Lower lobe of right lung (tissue), 2 donors: ENCODE data around the gene PIGS. TPM values are rescaled to one million over a fixed set of nuclear protein-coding genes. Genes with fewer than 3 reads are reported as not detected.

Experiments
- ATAC-seq, 2 donors: fragments of 200-7000 bp; cut with Tn5 transposase; one replicate each; pipeline ENCODE4 v1.9.1; 2020 to 2022; ENCODE audit warnings: mild to moderate bottlenecking in 2 of 2, moderate library complexity in 2 of 2
- DNase-seq: peaks from one replicate; pipeline ENCODE4 v3.0.0-alpha.2; 2020
- H3K27ac ChIP-seq: fragments of 200-600 bp; one replicate; pipeline ENCODE4 v1.8.0; 2022
- H3K27me3 ChIP-seq: fragments of 200-600 bp; one replicate; pipeline ENCODE4 v1.8.0; 2022; ENCODE audit warnings: low read depth
- H3K36me3 ChIP-seq: fragments of 200-600 bp; one replicate; pipeline ENCODE4 v1.8.0; 2022; ENCODE audit warnings: mild to moderate bottlenecking
- H3K4me1 ChIP-seq: fragments of 200-600 bp; one replicate; pipeline ENCODE4 v1.8.0; 2022
- H3K4me3 ChIP-seq: fragments of 200-600 bp; one replicate; pipeline ENCODE4 v1.8.0; 2022; ENCODE audit warnings: mild to moderate bottlenecking
- H3K9me3 ChIP-seq: fragments of 200-600 bp; one replicate; pipeline ENCODE4 v1.8.0; 2022
- intact Hi-C: fragments of 100-400 bp; cut with DNase I; formaldehyde crosslinking; loops from one replicate; pipeline ENCODE4 v1.11.0; 2022
- long read RNA-seq: library from polyadenylated mRNA; unstranded; transcript quantifications from one replicate; pipeline ENCODE4 v2.0.0, GENCODE V29; 2021
- total RNA-seq: library from RNA; stranded (reverse); fragmentation: NEBNext Ultra II Directional; extraction: Animal tissue kit (Norgen Biotek cat#: 25700); gene quantifications from one replicate; pipeline ENCODE4 v1.2.1, GENCODE V29; 2021
- TF ChIP-seq, protein P1 (sequence below): fragments of 200-600 bp; IDR thresholded peaks from one replicate; pipeline ENCODE4 v1.8.0; 2022; ENCODE audit warnings: antibody characterized with exemption, mild to moderate bottlenecking
- donor health status: DM: no; HTN: yes; CAD: no; lungs with severe emphysema.

PIGS gene
- 45.3 TPM for total RNA-seq
- long read RNA-seq, transcript PIGS-203 (11 exons, 2,815 nt): minor isoform, 13 of 118 reads
- long read RNA-seq, transcript PIGS-202 (12 exons, 2,877 nt): major isoform, 68 of 118 reads
- long read RNA-seq, partial matches to known transcripts: 26 of 118 reads
- long read RNA-seq, other reads (novel, unspliced or antisense): 7 of 118 reads

DNA sequence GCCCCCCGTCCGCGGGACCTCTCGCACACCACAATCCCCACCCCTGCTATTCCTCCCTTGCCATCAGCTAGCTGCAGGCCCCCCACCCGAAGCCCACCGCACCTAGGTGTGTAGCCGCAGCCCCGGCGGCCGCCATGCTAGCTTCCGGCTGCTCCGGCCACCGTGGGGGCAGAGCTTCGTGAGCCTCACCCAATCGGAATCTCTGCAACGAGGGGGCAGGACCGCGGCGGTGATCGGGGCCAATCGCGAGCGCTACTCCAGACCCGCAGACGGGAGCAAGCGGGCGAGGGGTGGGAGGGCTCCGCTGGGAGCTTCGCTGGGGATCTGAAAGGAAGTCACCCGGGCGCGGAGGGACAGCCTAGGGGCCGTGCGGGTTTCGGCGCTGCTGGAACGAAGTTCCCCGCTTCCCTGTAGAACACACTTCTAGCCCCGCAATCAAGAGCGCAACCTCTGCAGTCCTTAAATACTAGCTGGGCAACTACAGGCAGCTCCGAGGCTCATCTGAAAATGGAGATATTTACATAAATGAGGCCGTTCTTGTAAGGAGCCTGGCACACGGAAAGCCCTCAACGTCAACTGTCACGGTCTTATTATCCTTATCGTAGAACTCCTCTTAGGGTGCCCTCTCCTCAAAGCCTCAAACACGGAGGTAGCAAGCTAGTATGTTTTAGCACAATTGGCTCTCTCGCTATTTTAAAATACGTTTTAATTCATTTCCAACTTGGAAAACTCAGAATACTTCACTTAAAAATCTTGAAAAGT lies at the start of gene PIGS:
Gene PIGS, minus strand, starts transcription at position 164 of the 762 bp plus-strand sequence. Its CDS starts 28 bp downstream, at position 136.
- ATAC-seq (peak; percentile 99 to 100), DNase-seq (peak; percentile 98)
- Histone ChIP-seq H3K4me3 (peak within 1 kb of the TSS; percentile 99), H3K9me3 (no peaks in the 10 kb centered on the region), H3K27me3 (no peaks in the 10 kb centered on the region), H3K36me3 (peaks cover 3% of the 10 kb centered on the region), H3K4me1 (peaks cover 40% of the 10 kb centered on the region), H3K27ac (peak within 1 kb of the TSS; percentile 85)
- TF ChIP-seq, protein P1, sequence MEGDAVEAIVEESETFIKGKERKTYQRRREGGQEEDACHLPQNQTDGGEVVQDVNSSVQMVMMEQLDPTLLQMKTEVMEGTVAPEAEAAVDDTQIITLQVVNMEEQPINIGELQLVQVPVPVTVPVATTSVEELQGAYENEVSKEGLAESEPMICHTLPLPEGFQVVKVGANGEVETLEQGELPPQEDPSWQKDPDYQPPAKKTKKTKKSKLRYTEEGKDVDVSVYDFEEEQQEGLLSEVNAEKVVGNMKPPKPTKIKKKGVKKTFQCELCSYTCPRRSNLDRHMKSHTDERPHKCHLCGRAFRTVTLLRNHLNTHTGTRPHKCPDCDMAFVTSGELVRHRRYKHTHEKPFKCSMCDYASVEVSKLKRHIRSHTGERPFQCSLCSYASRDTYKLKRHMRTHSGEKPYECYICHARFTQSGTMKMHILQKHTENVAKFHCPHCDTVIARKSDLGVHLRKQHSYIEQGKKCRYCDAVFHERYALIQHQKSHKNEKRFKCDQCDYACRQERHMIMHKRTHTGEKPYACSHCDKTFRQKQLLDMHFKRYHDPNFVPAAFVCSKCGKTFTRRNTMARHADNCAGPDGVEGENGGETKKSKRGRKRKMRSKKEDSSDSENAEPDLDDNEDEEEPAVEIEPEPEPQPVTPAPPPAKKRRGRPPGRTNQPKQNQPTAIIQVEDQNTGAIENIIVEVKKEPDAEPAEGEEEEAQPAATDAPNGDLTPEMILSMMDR: no peak
- intact Hi-C loops: no loop called here

DNA sequence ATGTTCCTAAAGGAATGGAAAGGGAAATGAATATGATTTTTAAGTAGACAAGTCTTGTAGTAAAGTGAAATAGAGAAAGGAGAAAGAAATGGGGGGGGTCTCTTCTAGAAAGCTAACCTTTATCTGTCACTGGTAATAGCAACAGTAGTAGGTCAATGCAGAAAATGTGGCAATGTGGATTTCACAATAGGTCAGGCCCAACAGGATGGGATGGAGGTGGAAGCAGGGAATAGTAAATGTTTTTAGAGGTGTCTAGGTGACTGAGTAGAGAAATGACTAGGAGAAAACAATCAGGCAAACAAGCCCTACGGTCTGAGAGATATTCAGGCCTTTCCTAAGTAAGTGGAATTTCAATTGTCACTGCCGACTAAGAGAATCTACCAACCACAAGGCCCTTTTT lies 48.7 kb upstream of the PIGS start:
- Histone ChIP-seq H3K4me1 (no peaks in the 10 kb centered on the region), H3K4me3 (no peak overlapping the region), H3K9me3 (no peaks in the 10 kb centered on the region), H3K27me3 (no peaks in the 10 kb centered on the region), H3K36me3 (peaks cover 99% of the 10 kb centered on the region), H3K27ac (no peak overlapping the region)
- ATAC-seq (no peak), DNase-seq (no peak)
- intact Hi-C loops: no loop called here
- TF ChIP-seq, protein P1: no peak

DNA sequence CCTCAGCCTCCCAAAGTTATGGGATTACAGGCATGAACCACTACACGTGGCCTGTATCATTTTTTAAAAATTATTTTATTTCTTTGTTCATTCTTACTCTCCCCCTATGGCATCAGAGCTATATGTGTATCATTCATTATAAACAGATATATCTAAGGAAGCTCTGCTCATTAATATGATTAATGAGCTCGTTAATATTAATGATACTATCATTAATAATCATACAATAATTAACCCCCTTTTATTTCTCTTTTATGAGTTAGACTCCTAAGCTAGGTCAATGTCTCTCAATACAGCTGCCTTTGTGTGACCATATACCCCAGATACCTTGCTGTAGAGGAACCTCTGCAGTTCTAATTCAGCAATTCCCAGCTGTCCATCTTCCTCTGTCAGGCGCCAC lies 47.1 kb upstream of the PIGS start:
- Histone ChIP-seq H3K27ac (no peak overlapping the region), H3K4me1 (no peaks in the 10 kb centered on the region), H3K36me3 (peaks cover 97% of the 10 kb centered on the region), H3K9me3 (no peaks in the 10 kb centered on the region), H3K27me3 (no peaks in the 10 kb centered on the region), H3K4me3 (no peak overlapping the region)
- no peak for ATAC-seq
- DNase-seq: no peak
- TF ChIP-seq, protein P1: no peak
- intact Hi-C loops: loop anchor here (10.0 kb wide), 1 partner anchor 124 kb away; no protein-coding TSS in a partner anchor

DNA sequence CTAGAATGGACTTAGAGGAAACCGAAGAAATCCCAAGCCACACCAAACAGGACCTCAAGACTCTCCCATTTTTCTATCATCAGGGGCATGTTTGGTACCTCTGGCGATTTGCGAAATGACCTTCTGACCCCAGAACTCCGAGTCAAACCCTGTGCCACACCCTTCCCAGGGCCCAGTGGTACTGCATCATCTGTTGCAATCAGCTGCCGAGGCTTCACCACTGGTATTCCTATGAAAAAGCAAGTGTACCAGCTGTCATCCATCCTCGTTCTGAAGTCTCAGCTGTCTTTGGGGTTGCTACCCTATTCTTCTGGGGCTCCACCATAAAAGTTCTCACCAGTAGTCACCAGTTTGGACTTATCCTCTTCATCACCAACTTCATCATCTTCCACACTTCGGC lies 45.0 kb upstream of the PIGS start:
- H3K36me3 ChIP-seq: peaks cover 87% of the 10 kb centered on the region
- intact Hi-C loops: loop anchor here (10.0 kb wide), 1 partner anchor 121 kb away; no protein-coding TSS in a partner anchor
- ATAC-seq (no peak), DNase-seq (no peak)
- TF ChIP-seq, protein P1: no peak
- no peak overlapping the region for H3K4me3 ChIP-seq
- no peaks in the 10 kb centered on the region for H3K4me1 ChIP-seq
- H3K9me3 ChIP-seq: no peaks in the 10 kb centered on the region
- no peaks in the 10 kb centered on the region for H3K27me3 ChIP-seq
- no peak overlapping the region for H3K27ac ChIP-seq

DNA sequence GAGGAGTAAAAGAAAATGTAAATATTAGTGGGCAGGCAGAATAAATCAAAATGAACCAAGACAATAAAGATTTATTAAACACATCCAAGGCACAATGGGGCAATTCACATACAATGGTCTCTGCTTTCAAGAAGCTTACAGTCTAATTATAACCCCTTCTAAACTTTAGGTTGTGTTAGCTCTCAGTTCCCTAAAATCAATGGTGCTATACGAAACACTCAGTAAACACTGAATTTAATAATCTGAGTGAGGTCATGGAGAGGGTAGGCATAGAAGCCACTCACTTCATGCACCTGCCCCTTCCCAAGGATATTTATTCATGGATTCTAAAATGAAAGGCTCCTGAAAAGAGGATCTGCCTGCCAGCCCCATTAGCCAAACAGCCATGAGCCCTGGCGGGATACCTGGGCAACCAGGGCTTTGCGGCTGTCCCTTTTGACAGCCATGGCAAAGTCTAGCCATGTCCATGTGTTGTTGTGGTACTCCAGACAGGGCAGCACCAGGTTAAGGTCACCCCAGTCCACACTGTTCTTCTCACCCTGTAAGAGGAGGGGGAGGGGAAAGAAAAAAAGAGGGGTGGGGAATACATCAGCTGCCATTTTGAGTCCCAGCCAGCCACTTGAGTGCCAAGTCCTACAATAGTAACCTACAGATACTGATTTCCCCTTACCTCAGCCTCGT lies 44.1 kb upstream of the PIGS start:
- intact Hi-C loops: loop anchor here (10.0 kb wide), 1 partner anchor 121 kb away; no protein-coding TSS in a partner anchor
- H3K4me1 ChIP-seq: no peaks in the 10 kb centered on the region
- no peaks in the 10 kb centered on the region for H3K27me3 ChIP-seq
- ATAC-seq (no peak), DNase-seq (no peak)
- H3K9me3 ChIP-seq: no peaks in the 10 kb centered on the region
- peaks cover 85% of the 10 kb centered on the region for H3K36me3 ChIP-seq
- H3K27ac ChIP-seq: no peak overlapping the region
- TF ChIP-seq, protein P1: no peak
- H3K4me3 ChIP-seq: no peak overlapping the region
